HL-60 (cell line): ENCODE data around the gene ZMYM5.

ENCODE experiments used
- CTCF ChIP-seq: IDR thresholded peaks from one replicate; pipeline ENCODE4 v1.5.1; 2011; ENCODE audit warnings: low read length, control low read depth, inconsistent platforms; ENCODE audit not compliant: insufficient read depth
- GABPA ChIP-seq: IDR thresholded peaks from 2 replicates; pipeline ENCODE4 v1.6.1; 2012; ENCODE audit warnings: low read depth
- POLR2AphosphoS5 ChIP-seq: IDR thresholded peaks from 2 replicates; pipeline ENCODE4 v1.6.1; 2012; ENCODE audit warnings: low read depth
- REST ChIP-seq: IDR thresholded peaks from 2 replicates; pipeline ENCODE4 v1.6.1; 2012; ENCODE audit warnings: low read depth; ENCODE audit not compliant: insufficient replicate concordance
- SPI1 ChIP-seq: IDR thresholded peaks from 2 replicates; pipeline ENCODE4 v1.6.1; 2012; ENCODE audit warnings: low read depth, mild to moderate bottlenecking, borderline replicate concordance

DNA sequence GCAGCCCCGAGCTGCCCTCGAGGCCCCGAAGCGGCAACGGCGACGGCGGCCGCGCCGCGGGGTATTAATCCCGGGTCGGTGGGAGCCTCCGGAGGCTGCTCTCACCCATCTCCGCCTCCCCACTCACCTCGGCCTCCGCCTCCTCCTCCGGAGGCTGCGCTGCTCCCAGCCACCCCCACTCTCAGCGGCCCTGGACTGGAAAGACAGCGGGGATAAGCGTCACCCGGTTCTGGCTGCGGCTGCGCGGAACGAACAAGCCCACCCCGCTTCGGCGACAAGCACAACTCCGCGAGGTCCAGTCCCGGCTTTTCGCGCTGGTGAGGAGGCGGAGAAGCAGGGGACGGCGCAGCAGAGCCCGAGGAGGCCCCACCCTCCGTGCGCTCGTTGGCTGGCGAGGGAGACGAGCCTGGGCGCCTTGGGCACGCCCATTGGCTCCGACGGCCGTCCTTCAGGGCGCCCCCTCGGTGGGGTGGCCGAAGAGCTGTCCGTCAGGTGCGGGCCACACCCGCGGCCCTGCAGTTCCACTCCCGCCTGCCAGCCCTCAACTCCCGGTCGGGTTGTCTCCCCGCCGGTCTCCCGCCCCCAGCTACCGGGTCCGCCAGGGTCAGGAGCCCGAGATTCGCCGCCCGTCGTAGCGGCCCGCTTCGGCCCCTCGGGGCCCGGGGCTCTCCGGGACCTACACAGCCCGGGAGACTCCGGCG is at the start of gene ZMYM5:
- TF ChIP-seq CTCF: no peak
- TF ChIP-seq REST: peak; percentile 19
- TF ChIP-seq SPI1: no peak
- TF ChIP-seq GABPA: no peak
- TF ChIP-seq POLR2AphosphoS5: peak; percentile 75
